ENCODE results near the gene ALS2.

- TF ChIP-seq EP300 (IDR thresholded peaks at IDR 0.05; ENCODE audit: borderline replicate concordance) (no peak), CREB1 (IDR thresholded peaks at IDR 0.05; ENCODE audit: low read depth) (no peak), TAF1 (IDR thresholded peaks at IDR 0.05; ENCODE audit: low read depth) (no peak), EGR1 (IDR thresholded peaks at IDR 0.05) (no peak), YY1 (IDR thresholded peaks at IDR 0.05; ENCODE audit: low read depth) (no peak), REST (IDR thresholded peaks at IDR 0.05; ENCODE audit: low read depth) (no peak), TCF12 (IDR thresholded peaks at IDR 0.05; ENCODE audit: low read depth) (no peak), FOXM1 (IDR thresholded peaks at IDR 0.05; ENCODE audit: borderline replicate concordance, low read depth) (no peak), CEBPB (IDR thresholded peaks at IDR 0.05) (no peak), MAX (IDR thresholded peaks at IDR 0.05) (no peak), TEAD4 (IDR thresholded peaks at IDR 0.05) (no peak), RAD21 (IDR thresholded peaks at IDR 0.05; ENCODE audit: low read depth) (no peak), ZBTB7A (IDR thresholded peaks at IDR 0.05; ENCODE audit: low read depth) (no peak), USF1 (IDR thresholded peaks at IDR 0.05) (no peak)
These were observed 120.3 kb downstream of the ALS2 start for GRCh38 chr2:201660293-201660895.

Measured in Ishikawa (cell line).